OCI-LY1 (cell line): Measurements from ENCODE around the gene CELA2A.

Experiments
- EZH2 ChIP-seq: fragments of 200-600 bp; sonication (generic), shearing (Covaris generic); IDR thresholded peaks from 2 replicates; pipeline ENCODE4 v1.8.0; 2017; ENCODE audit warnings: borderline replicate concordance, mixed run types, mild to moderate bottlenecking, antibody characterized with exemption, low read length, moderate library complexity, mixed read lengths
- TF ChIP-seq, protein P1 (sequence below): fragments of 200-600 bp; sonication (generic), shearing (Covaris generic); IDR thresholded peaks from 2 replicates; pipeline ENCODE4 v1.5.1; 2017; ENCODE audit warnings: mild to moderate bottlenecking, antibody characterized with exemption, low read length, moderate library complexity, mixed read lengths

DNA sequence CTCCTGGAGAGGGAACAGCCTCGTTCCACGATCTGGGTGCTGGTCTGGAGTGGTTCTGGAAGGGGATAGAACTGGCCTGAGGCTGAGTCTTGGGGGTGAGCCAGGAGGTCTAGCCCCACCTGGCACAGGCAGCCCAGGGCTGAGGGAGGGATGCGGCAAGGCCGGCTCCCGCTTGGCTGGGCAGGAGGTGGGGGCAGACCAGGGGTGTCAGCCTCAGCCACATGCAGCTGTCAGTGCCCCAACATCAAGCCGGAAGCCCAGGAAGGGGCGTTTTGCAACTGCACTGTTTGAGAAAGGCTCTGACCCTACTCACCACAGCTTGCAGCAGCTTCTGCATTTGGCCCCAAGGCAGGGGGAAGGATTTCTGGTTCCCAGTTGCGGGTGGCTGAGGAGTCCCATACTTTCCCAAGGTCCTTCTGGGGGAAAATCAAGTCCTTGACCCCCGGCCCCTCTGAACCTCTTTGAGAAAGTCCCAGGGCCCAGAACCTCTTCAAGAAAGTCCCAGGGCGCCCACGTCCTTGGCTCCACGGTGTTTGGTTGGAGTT is 44.9 kb upstream of the CELA2A start:
- TF ChIP-seq, protein P1, sequence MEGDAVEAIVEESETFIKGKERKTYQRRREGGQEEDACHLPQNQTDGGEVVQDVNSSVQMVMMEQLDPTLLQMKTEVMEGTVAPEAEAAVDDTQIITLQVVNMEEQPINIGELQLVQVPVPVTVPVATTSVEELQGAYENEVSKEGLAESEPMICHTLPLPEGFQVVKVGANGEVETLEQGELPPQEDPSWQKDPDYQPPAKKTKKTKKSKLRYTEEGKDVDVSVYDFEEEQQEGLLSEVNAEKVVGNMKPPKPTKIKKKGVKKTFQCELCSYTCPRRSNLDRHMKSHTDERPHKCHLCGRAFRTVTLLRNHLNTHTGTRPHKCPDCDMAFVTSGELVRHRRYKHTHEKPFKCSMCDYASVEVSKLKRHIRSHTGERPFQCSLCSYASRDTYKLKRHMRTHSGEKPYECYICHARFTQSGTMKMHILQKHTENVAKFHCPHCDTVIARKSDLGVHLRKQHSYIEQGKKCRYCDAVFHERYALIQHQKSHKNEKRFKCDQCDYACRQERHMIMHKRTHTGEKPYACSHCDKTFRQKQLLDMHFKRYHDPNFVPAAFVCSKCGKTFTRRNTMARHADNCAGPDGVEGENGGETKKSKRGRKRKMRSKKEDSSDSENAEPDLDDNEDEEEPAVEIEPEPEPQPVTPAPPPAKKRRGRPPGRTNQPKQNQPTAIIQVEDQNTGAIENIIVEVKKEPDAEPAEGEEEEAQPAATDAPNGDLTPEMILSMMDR: no peak
- no peak for TF ChIP-seq EZH2
